GM23338 (cell line): Measurements from ENCODE around the gene USP20.

Experiments used
- CREB1 ChIP-seq: fragments of 250-450 bp; sonication (Bioruptor Pico); IDR thresholded peaks from 2 replicates; pipeline ENCODE4 v1.5.0; 2020; ENCODE audit warnings: low read depth, mild to moderate bottlenecking, moderate library complexity
- EZH2 ChIP-seq: fragments of 200-600 bp; sonication (generic); IDR thresholded peaks from one replicate; pipeline ENCODE4 v1.8.0; 2017; ENCODE audit warnings: antibody characterized with exemption, mild to moderate bottlenecking, low read depth; ENCODE audit not compliant: unreplicated experiment
- EZH2phosphoT487 ChIP-seq: fragments of 200-600 bp; sonication (generic); IDR thresholded peaks from one replicate; pipeline ENCODE4 v1.8.1; 2018; ENCODE audit warnings: antibody characterized with exemption; ENCODE audit not compliant: unreplicated experiment
- JUNB ChIP-seq: IDR thresholded peaks from one replicate; pipeline ENCODE4 v1.6.1; 2016; ENCODE audit warnings: antibody characterized with exemption; ENCODE audit not compliant: unreplicated experiment
- NANOG ChIP-seq: IDR thresholded peaks from 2 replicates; pipeline ENCODE4 v1.6.1; 2016; ENCODE audit warnings: antibody characterized with exemption, borderline replicate concordance
- POLR2AphosphoS5 ChIP-seq: IDR thresholded peaks from 2 replicates; pipeline ENCODE4 v1.6.1; 2016; ENCODE audit warnings: antibody characterized with exemption, low read depth
- TF ChIP-seq, protein P1 (sequence below), 2 experiments: fragments of 200-600 bp in 1 of 2; sonication (generic) in 1 of 2; conservative IDR thresholded peaks; 2 replicates each; pipeline versions ENCODE4 v1.5.1 to v1.6.1; 2016 to 2017; ENCODE audit warnings: antibody characterized with exemption in 2 of 2, low read depth in 2 of 2, mild to moderate bottlenecking in 2 of 2, moderate library complexity in 1 of 2
- TF ChIP-seq, protein P2 (sequence below): IDR thresholded peaks from 2 replicates; pipeline ENCODE4 v1.6.1; 2016; ENCODE audit warnings: antibody characterized with exemption

DNA sequence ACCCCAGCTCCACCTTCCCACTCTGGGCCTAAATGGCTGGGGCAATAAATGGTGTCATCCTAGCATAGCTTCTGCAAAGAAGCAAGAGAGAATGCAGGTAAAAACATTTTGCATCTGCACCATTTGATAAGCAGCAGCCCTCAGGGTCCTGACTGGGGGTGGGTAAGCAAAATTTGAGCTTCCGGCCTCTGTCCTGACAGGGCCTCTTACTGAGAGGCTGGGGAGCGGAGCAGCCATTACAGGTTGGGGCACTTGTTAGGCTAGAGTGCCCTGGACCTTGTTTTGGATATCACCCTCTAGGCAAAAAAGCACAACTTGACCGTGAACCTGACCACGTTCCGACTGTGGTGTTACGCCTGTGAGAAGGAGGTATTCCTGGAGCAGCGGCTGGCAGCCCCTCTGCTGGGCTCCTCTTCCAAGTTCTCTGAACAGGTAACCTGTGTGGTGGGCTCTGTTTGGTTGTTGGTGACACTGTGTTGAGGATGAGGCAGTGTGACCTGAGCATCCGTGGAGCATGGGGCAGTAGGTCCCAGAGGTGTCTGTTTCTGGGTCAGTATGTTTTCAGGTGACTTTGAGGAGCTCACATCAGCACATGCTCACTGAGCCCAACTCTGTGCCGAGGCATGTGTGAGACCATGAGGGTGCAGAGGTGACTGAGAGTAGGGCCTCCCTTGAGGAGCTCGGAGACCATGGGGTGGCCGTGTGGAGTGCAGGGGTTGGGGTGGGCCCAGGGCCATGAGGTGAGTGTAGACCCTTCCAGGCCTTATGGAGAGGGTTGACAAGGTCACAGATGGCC lies 23.1 kb downstream of the USP20 start:
- TF ChIP-seq EZH2phosphoT487 (no peak), CREB1 (CRISPR knock-in tag) (no peak), POLR2AphosphoS5 (no peak), EZH2 (no peak), NANOG (no peak), JUNB (no peak)
- TF ChIP-seq, protein P1, sequence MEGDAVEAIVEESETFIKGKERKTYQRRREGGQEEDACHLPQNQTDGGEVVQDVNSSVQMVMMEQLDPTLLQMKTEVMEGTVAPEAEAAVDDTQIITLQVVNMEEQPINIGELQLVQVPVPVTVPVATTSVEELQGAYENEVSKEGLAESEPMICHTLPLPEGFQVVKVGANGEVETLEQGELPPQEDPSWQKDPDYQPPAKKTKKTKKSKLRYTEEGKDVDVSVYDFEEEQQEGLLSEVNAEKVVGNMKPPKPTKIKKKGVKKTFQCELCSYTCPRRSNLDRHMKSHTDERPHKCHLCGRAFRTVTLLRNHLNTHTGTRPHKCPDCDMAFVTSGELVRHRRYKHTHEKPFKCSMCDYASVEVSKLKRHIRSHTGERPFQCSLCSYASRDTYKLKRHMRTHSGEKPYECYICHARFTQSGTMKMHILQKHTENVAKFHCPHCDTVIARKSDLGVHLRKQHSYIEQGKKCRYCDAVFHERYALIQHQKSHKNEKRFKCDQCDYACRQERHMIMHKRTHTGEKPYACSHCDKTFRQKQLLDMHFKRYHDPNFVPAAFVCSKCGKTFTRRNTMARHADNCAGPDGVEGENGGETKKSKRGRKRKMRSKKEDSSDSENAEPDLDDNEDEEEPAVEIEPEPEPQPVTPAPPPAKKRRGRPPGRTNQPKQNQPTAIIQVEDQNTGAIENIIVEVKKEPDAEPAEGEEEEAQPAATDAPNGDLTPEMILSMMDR (conservative IDR thresholded peaks at IDR 0.05; ENCODE audit: low read depth in 2 of 2) = no peak
- TF ChIP-seq, protein P2, sequence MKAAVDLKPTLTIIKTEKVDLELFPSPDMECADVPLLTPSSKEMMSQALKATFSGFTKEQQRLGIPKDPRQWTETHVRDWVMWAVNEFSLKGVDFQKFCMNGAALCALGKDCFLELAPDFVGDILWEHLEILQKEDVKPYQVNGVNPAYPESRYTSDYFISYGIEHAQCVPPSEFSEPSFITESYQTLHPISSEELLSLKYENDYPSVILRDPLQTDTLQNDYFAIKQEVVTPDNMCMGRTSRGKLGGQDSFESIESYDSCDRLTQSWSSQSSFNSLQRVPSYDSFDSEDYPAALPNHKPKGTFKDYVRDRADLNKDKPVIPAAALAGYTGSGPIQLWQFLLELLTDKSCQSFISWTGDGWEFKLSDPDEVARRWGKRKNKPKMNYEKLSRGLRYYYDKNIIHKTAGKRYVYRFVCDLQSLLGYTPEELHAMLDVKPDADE = no peak
